ENCODE data around the gene OR4P4. TPM values are rescaled to one million over a fixed set of nuclear protein-coding genes. Genes with fewer than 3 reads are reported as not detected.

Gene OR4P4
- total and polyA plus RNA-seq, 2 experiments from 2014 or later, result not detected

- Histone ChIP-seq H3K9me2 (ENCODE audit: insufficient read depth) (no peaks in the 10 kb centered on the region), H3K9me3 (ENCODE audit: low read depth) (no peaks in the 10 kb centered on the region), H3K36me3 (ENCODE audit: low read depth) (no peaks in the 10 kb centered on the region), H3K27ac (no peak overlapping the region), H3K9ac (no peak overlapping the region), H3K79me2 (ENCODE audit: insufficient read depth) (no peaks in the 10 kb centered on the region), H2AFZ (no peak overlapping the region), H3K4me1 (ENCODE audit: insufficient read depth) (no peaks in the 10 kb centered on the region), H3F3A (ENCODE audit: insufficient read depth) (no peaks in the 10 kb centered on the region), H3K27me3 (replicated peaks; ENCODE audit: insufficient read depth) (no peaks in the 10 kb centered on the region), H3K4me2 (ENCODE audit: unreplicated experiment) (no peak overlapping the region), H4K20me1 (ENCODE audit: insufficient read depth) (no peaks in the 10 kb centered on the region), H3K4me3 (no peak overlapping the region)
- 34 to 39% methylated on average over 2 of the region's 2 CpGs for WGBS, 2 experiments (ENCODE audit: low coverage in 1 of 2, low lambda C conversion rate in 2 of 2, missing lambda C conversion rate in 2 of 2)
- no peak for TF ChIP-seq EZH2 (IDR thresholded peaks at IDR 0.05; ENCODE audit: insufficient read depth, poor library complexity, severe bottlenecking)
- TF ChIP-seq EZH2phosphoT487 (IDR thresholded peaks at IDR 0.05; ENCODE audit: insufficient read depth, low read depth), result no peak
- DNase-seq, result no peak
- in situ Hi-C loops (cut with MboI), result no loop called here
These were observed 34.5 kb downstream of the OR4P4 start for GRCh38 chr11:55669376-55669775.

- 14 to 19% methylated on average over 5 of the region's 5 CpGs for WGBS, 2 experiments (ENCODE audit: low coverage in 1 of 2, low lambda C conversion rate in 2 of 2, missing lambda C conversion rate in 2 of 2)
- in situ Hi-C loops (cut with MboI), result no loop called here
These were observed 38.9 kb downstream of the OR4P4 start for GRCh38 chr11:55673860-55674259.

More at GRCh38 chr11:55673860-55674259, 38.9 kb downstream of the OR4P4 start:
- no peak for TF ChIP-seq EZH2phosphoT487 (IDR thresholded peaks at IDR 0.05; ENCODE audit: insufficient read depth, low read depth)
- no peak for TF ChIP-seq EZH2 (IDR thresholded peaks at IDR 0.05; ENCODE audit: insufficient read depth, poor library complexity, severe bottlenecking)
- no peaks in the 10 kb centered on the region for H3K27me3 ChIP-seq (replicated peaks; ENCODE audit: insufficient read depth)
- H3K9me3 ChIP-seq (ENCODE audit: low read depth), result no peaks in the 10 kb centered on the region
- H3K4me2 ChIP-seq (ENCODE audit: unreplicated experiment), result no peak overlapping the region
- no peak overlapping the region for H3K9ac ChIP-seq
- DNase-seq, result no peak
- no peak overlapping the region for H3K4me3 ChIP-seq
- H3K9me2 ChIP-seq (ENCODE audit: insufficient read depth), result no peaks in the 10 kb centered on the region
- no peaks in the 10 kb centered on the region for H3K79me2 ChIP-seq (ENCODE audit: insufficient read depth)
- no peaks in the 10 kb centered on the region for H4K20me1 ChIP-seq (ENCODE audit: insufficient read depth)
- no peak overlapping the region for H3K27ac ChIP-seq
- H3K36me3 ChIP-seq (ENCODE audit: low read depth), result no peaks in the 10 kb centered on the region
- H2AFZ ChIP-seq, result no peak overlapping the region
- H3K4me1 ChIP-seq (ENCODE audit: insufficient read depth), result no peaks in the 10 kb centered on the region
- no peaks in the 10 kb centered on the region for H3F3A ChIP-seq (ENCODE audit: insufficient read depth)

Other genes starting within 250 kb of the OR4P4 start
- not detected in 2 replicates for gene OR4C15, start 80.6 kb upstream of the OR4P4 start, total RNA-seq (2014; rRNA removed; shearing (Covaris generic))
- not detected in 2 replicates for gene OR4C15, start 80.6 kb upstream of the OR4P4 start, polyA plus RNA-seq (2016; fragmentation: Nextera tagmentation; extraction: Ambion mirVana)
- gene OR4C16, start 63.0 kb upstream of the OR4P4 start, total RNA-seq (2014; rRNA removed; shearing (Covaris generic)), result not detected in 2 replicates
- gene OR4C16, start 63.0 kb upstream of the OR4P4 start, polyA plus RNA-seq (2016; fragmentation: Nextera tagmentation; extraction: Ambion mirVana), result not detected in 2 replicates
- gene OR4C11, start 27.5 kb upstream of the OR4P4 start, total RNA-seq (2014; rRNA removed; shearing (Covaris generic)), result not detected in 2 replicates
- gene OR4C11, start 27.5 kb upstream of the OR4P4 start, polyA plus RNA-seq (2016; fragmentation: Nextera tagmentation; extraction: Ambion mirVana), result not detected in 2 replicates
- not detected in 2 replicates for gene OR4S2, start 13.2 kb downstream of the OR4P4 start, total RNA-seq (2014; rRNA removed; shearing (Covaris generic))
- gene OR4S2, start 13.2 kb downstream of the OR4P4 start, polyA plus RNA-seq (2016; fragmentation: Nextera tagmentation; extraction: Ambion mirVana), result not detected in 2 replicates
- gene OR4C6, start 27.1 kb downstream of the OR4P4 start, total RNA-seq (2014; rRNA removed; shearing (Covaris generic)), result not detected in 2 replicates
- gene OR4C6, start 27.1 kb downstream of the OR4P4 start, polyA plus RNA-seq (2016; fragmentation: Nextera tagmentation; extraction: Ambion mirVana), result not detected in 2 replicates
- gene OR5D13, start 138.3 kb downstream of the OR4P4 start, total RNA-seq (2014; rRNA removed; shearing (Covaris generic)), result not detected in 2 replicates
- gene OR5D13, start 138.3 kb downstream of the OR4P4 start, polyA plus RNA-seq (2016; fragmentation: Nextera tagmentation; extraction: Ambion mirVana), result not detected in 2 replicates
- gene OR5D14, start 160.4 kb downstream of the OR4P4 start, total RNA-seq (2014; rRNA removed; shearing (Covaris generic)), result not detected in 2 replicates
- gene OR5D14, start 160.4 kb downstream of the OR4P4 start, polyA plus RNA-seq (2016; fragmentation: Nextera tagmentation; extraction: Ambion mirVana), result not detected in 2 replicates
- not detected in 2 replicates for gene OR5L1, start 176.3 kb downstream of the OR4P4 start, total RNA-seq (2014; rRNA removed; shearing (Covaris generic))
- not detected in 2 replicates for gene OR5L1, start 176.3 kb downstream of the OR4P4 start, polyA plus RNA-seq (2016; fragmentation: Nextera tagmentation; extraction: Ambion mirVana)
- not detected in 2 replicates for gene OR5D18, start 184.5 kb downstream of the OR4P4 start, total RNA-seq (2014; rRNA removed; shearing (Covaris generic))
- gene OR5D18, start 184.5 kb downstream of the OR4P4 start, polyA plus RNA-seq (2016; fragmentation: Nextera tagmentation; extraction: Ambion mirVana), result not detected in 2 replicates
- gene OR5L2, start 192.1 kb downstream of the OR4P4 start, total RNA-seq (2014; rRNA removed; shearing (Covaris generic)), result not detected in 2 replicates
- gene OR5L2, start 192.1 kb downstream of the OR4P4 start, polyA plus RNA-seq (2016; fragmentation: Nextera tagmentation; extraction: Ambion mirVana), result not detected in 2 replicates
- not detected in 2 replicates for gene OR5D16, start 203.6 kb downstream of the OR4P4 start, total RNA-seq (2014; rRNA removed; shearing (Covaris generic))
- gene OR5D16, start 203.6 kb downstream of the OR4P4 start, polyA plus RNA-seq (2016; fragmentation: Nextera tagmentation; extraction: Ambion mirVana), result not detected in 2 replicates
- gene TRIM51, start 248.2 kb downstream of the OR4P4 start, total RNA-seq (2014; rRNA removed; shearing (Covaris generic)), result not detected in 2 replicates
- not detected in 2 replicates for gene TRIM51, start 248.2 kb downstream of the OR4P4 start, polyA plus RNA-seq (2016; fragmentation: Nextera tagmentation; extraction: Ambion mirVana)